ENCODE measurements around the gene PPM1G.
"Not testable (repeated sequence)": the region's sequence is repeated elsewhere in the genome, so short reads cannot be mapped to it uniquely, and the experiment has no call there.

The PPM1G gene

GRCh38 chr2:27409321-27410073 is at the start of gene PPM1G:
PPM1G (minus strand) TSS chr2:27409591; CDS start chr2:27409422, 169 bp downstream.
- peak; percentile 95 for DNase-seq

- no peak for DNase-seq
Observed at GRCh38 chr2:27453968-27454367, 44.6 kb upstream of the PPM1G start.

GRCh38 chr2:27451095-27451494 is 41.7 kb upstream of the PPM1G start:
- no peak for DNase-seq

GRCh38 chr2:27448381-27448780 is 39.0 kb upstream of the PPM1G start:
- no peak for DNase-seq

GRCh38 chr2:27446057-27446456 is 36.7 kb upstream of the PPM1G start:
- DNase-seq, result no peak

- no peak for DNase-seq
Observed at GRCh38 chr2:27445615-27446014, 36.2 kb upstream of the PPM1G start.

GRCh38 chr2:27445155-27445554 is 35.8 kb upstream of the PPM1G start:
- DNase-seq, result no peak

GRCh38 chr2:27442920-27443282 is 33.5 kb upstream of the PPM1G start:
- no peak for DNase-seq

- peak; percentile 15 for DNase-seq
Observed at GRCh38 chr2:27441958-27442919, 32.8 kb upstream of the PPM1G start, which contains the start of gene KRTCAP3. KRTCAP3 (plus strand) TSS chr2:27442381; CDS start chr2:27442413, 32 bp downstream.

GRCh38 chr2:27441226-27441926 is 32.0 kb upstream of the PPM1G start:
- DNase-seq, result no peak

- DNase-seq, result no peak
Observed at GRCh38 chr2:27435628-27436027, 26.2 kb upstream of the PPM1G start.

GRCh38 chr2:27431395-27431794 is 22.0 kb upstream of the PPM1G start:
- peak; percentile 25 for DNase-seq

GRCh38 chr2:27428978-27429541 is 19.7 kb upstream of the PPM1G start:
- peak; percentile 31 for DNase-seq

GRCh38 chr2:27428213-27428977 is 19.0 kb upstream of the PPM1G start, which contains the start of gene NRBP1:
NRBP1 (plus strand) TSS chr2:27428631; CDS start chr2:27433274, 4,643 bp downstream.
- DNase-seq, result peak; percentile 87

- no peak for DNase-seq
Observed at GRCh38 chr2:27427863-27428212, 18.4 kb upstream of the PPM1G start.

- DNase-seq, result not testable (repeated sequence)
Observed at GRCh38 chr2:27425039-27425438, 15.6 kb upstream of the PPM1G start.

GRCh38 chr2:27422958-27423357 is 13.6 kb upstream of the PPM1G start:
- DNase-seq, result no peak

- no peak for DNase-seq
Observed at GRCh38 chr2:27421660-27422250, 12.4 kb upstream of the PPM1G start.

GRCh38 chr2:27420996-27421395 is 11.6 kb upstream of the PPM1G start:
- no peak for DNase-seq

GRCh38 chr2:27416151-27416550 is 6.8 kb upstream of the PPM1G start:
- DNase-seq, result no peak

GRCh38 chr2:27412419-27413152 is 3.2 kb upstream of the PPM1G start:
- DNase-seq, result no peak

Data from activated T-cell treated with anti-CD3 and anti-CD28 coated beads for 4 hours (primary cell).